ENCODE measurements around the gene ZSCAN20. TPM values are rescaled to one million over a fixed set of nuclear protein-coding genes. Genes with fewer than 3 reads are reported as not detected.
A peak's percentile ranks its signal among the peaks of the same experiment; 100 is the strongest.

Gene ZSCAN20
- total RNA-seq, 5 donors from 2014 or later (not counting 1 experiment from before 2014, with no cell fraction given) = 1.2 to 3.1 (median 2.7) TPM

DNA sequence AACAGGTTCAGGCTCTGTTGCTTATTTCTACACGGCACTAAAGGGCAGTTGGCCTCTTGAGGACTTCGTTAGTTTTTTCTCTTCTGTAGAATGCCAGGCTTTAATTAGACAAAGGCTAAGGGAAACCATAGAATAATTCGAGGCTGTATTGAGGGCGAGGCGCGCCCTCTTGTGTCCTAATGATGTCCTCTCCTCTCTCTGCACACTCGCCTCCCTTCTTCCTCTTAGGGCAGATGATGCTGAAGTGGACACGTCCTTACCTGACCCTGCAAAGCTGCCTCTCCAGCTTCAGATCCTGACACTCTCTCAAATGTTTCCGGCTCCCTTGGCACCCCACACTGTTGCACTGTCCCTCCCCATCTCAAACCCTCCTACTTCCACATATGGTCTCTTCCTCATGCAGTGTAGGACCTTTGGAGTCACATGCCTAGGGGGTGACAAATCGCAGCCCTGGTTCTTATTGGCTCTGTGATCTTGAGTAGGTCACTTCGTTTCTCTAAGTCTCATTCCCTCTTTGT is 1.9 kb upstream of the ZSCAN20 start:
- no peak overlapping the region for H3K27ac ChIP-seq (ENCODE audit: low read length)
- ChIA-PET POLR2A (no interaction called here), CTCF (interaction anchor here (0.8 to 1.1 kb wide), 3 partner anchors 38 to 175 kb away, joined by 3 to 7 read pairs (median 3); no protein-coding TSS in a partner anchor)
- WGBS (ENCODE audit: insufficient coverage) = 2% methylated on average over 8 of the region's 11 CpGs
- H3K27me3 ChIP-seq (replicated peaks in 1 of 2; ENCODE audit: control insufficient read depth in 2 of 2, extremely low read depth in 1 of 2, insufficient read depth in 2 of 2, low read length in 1 of 2) = no peaks in the 10 kb centered on the region
- Mint-ChIP-seq H3K27ac (no peak overlapping the region), H3K9me3 (no peaks in the 10 kb centered on the region), H3K36me3 (no peaks in the 10 kb centered on the region), H3K4me3 (peak overlapping the region; percentile 15 to 26 (median 18)), H3K4me1 (peaks cover 29 to 38% (median 31%) of the 10 kb centered on the region in 3 donors), H3K27me3 (no peaks in the 10 kb centered on the region)
- no peaks in the 10 kb centered on the region for H3K9me3 ChIP-seq
- ATAC-seq (replicated peaks in 1 of 4) = peak; percentile 30 to 47 (median 36)
- H3K36me3 ChIP-seq (ENCODE audit: control insufficient read depth in 2 of 2, extremely low read depth in 1 of 2, insufficient read depth in 1 of 2, low read length in 1 of 2) = no peaks in the 10 kb centered on the region
- no peak overlapping the region for H3K4me3 ChIP-seq (ENCODE audit: control insufficient read depth in 1 of 2, extremely low read depth in 1 of 2, low read length in 1 of 2)
- DNase-seq = peak in 32 of 35 experiments; percentile 14 to 73 (median 41)
- H3K4me1 ChIP-seq (ENCODE audit: control insufficient read depth in 1 of 2, extremely low read depth in 1 of 2, insufficient read depth in 2 of 2, low read length in 2 of 2) = peaks cover 5 to 24% of the 10 kb centered on the region in 2 experiments

GRCh38 chr1:33471416-33471815 is 1.0 kb upstream of the ZSCAN20 start:
- no peak for DNase-seq
- WGBS (ENCODE audit: insufficient coverage) = 100% methylated on average over 1 of the region's 4 CpGs
- Histone ChIP-seq H3K4me1 (ENCODE audit: control insufficient read depth in 1 of 2, extremely low read depth in 1 of 2, insufficient read depth in 2 of 2, low read length in 2 of 2) (peaks cover 5 to 24% of the 10 kb centered on the region in 2 experiments), H3K27me3 (replicated peaks in 1 of 2; ENCODE audit: control insufficient read depth in 2 of 2, extremely low read depth in 1 of 2, insufficient read depth in 2 of 2, low read length in 1 of 2) (no peaks in the 10 kb centered on the region), H3K9me3 (no peaks in the 10 kb centered on the region), H3K27ac (ENCODE audit: low read length) (peak overlapping the region; percentile 21), H3K36me3 (ENCODE audit: control insufficient read depth in 2 of 2, extremely low read depth in 1 of 2, insufficient read depth in 1 of 2, low read length in 1 of 2) (no peaks in the 10 kb centered on the region), H3K4me3 (ENCODE audit: control insufficient read depth in 1 of 2, extremely low read depth in 1 of 2, low read length in 1 of 2) (no peak overlapping the region)
- peak overlapping the region in 2 of 3 donors; percentile 79 to 89 for H3K4me3 Mint-ChIP-seq
- H3K36me3 Mint-ChIP-seq = no peaks in the 10 kb centered on the region
- CTCF ChIA-PET = interaction anchor here (0.6 to 1.2 kb wide), 6 partner anchors 40 to 573 kb away, joined by 3 to 7 read pairs (median 4); no protein-coding TSS in a partner anchor
- POLR2A ChIA-PET = no interaction called here
- peak overlapping the region in 1 of 2 donors; percentile 95 for H3K27ac Mint-ChIP-seq
- no peak for ATAC-seq (replicated peaks in 1 of 4)
- H3K4me1 Mint-ChIP-seq = peaks cover 29 to 38% (median 31%) of the 10 kb centered on the region in 3 donors
- no peaks in the 10 kb centered on the region for H3K9me3 Mint-ChIP-seq
- no peaks in the 10 kb centered on the region for H3K27me3 Mint-ChIP-seq

DNA sequence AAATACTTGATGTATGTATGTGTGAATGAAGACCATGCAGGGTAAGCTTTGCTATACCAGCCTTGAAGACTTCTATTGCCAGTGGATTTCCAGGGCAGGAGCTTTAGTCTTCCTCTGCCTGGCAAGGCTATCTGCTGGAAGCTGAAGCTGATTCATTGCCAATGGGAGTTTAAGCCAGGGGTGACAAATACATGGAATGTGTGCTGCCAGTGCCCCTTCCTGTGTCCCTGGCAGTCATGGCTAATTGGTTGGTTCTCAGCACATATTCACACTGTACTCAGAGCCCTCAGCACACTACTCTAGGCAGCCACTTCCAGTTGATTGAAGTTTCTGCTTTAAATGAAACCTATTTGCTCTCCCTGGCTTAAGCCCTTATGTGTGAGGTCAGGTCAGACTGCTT is 1.5 kb downstream of the ZSCAN20 start:
- Histone ChIP-seq H3K27ac (ENCODE audit: low read length) (no peak overlapping the region), H3K4me3 (ENCODE audit: control insufficient read depth in 1 of 2, extremely low read depth in 1 of 2, low read length in 1 of 2) (no peak overlapping the region), H3K9me3 (no peaks in the 10 kb centered on the region), H3K4me1 (ENCODE audit: control insufficient read depth in 1 of 2, extremely low read depth in 1 of 2, insufficient read depth in 2 of 2, low read length in 2 of 2) (peaks cover 5 to 24% of the 10 kb centered on the region in 2 experiments), H3K27me3 (replicated peaks in 1 of 2; ENCODE audit: control insufficient read depth in 2 of 2, extremely low read depth in 1 of 2, insufficient read depth in 2 of 2, low read length in 1 of 2) (no peaks in the 10 kb centered on the region), H3K36me3 (ENCODE audit: control insufficient read depth in 2 of 2, extremely low read depth in 1 of 2, insufficient read depth in 1 of 2, low read length in 1 of 2) (peaks cover 0 to 1% of the 10 kb centered on the region in 2 donors)
- CTCF ChIA-PET = no interaction called here
- Mint-ChIP-seq H3K27ac (peak overlapping the region; percentile 84 to 95), H3K27me3 (no peaks in the 10 kb centered on the region), H3K36me3 (peaks cover 2% of the 10 kb centered on the region), H3K9me3 (no peaks in the 10 kb centered on the region), H3K4me3 (peak overlapping the region in 2 of 3 donors; percentile 79 to 83), H3K4me1 (peaks cover 29 to 47% (median 31%) of the 10 kb centered on the region in 3 donors)
- POLR2A ChIA-PET = no interaction called here
- no peak for DNase-seq
- no peak for ATAC-seq (replicated peaks in 1 of 4)

GRCh38 chr1:33477451-33477850 is 5.0 kb downstream of the ZSCAN20 start:
- no peaks in the 10 kb centered on the region for H3K9me3 ChIP-seq
- Mint-ChIP-seq H3K36me3 (peaks cover 13% of the 10 kb centered on the region), H3K9me3 (no peaks in the 10 kb centered on the region), H3K4me1 (peaks cover 11 to 23% (median 12%) of the 10 kb centered on the region in 3 donors), H3K4me3 (no peak overlapping the region), H3K27me3 (no peaks in the 10 kb centered on the region), H3K27ac (no peak overlapping the region)
- peaks cover 0 to 6% of the 10 kb centered on the region in 2 donors for H3K36me3 ChIP-seq (ENCODE audit: control insufficient read depth in 2 of 2, extremely low read depth in 1 of 2, insufficient read depth in 1 of 2, low read length in 1 of 2)
- ChIA-PET POLR2A (no interaction called here), CTCF (interaction anchor here in 1 of 2 donors (0.5 kb wide), 1 partner anchor 468 kb away, joined by 3 read pairs; no protein-coding TSS in a partner anchor)
- H3K4me3 ChIP-seq (ENCODE audit: control insufficient read depth in 1 of 2, extremely low read depth in 1 of 2, low read length in 1 of 2) = no peak overlapping the region
- peaks cover 0 to 6% of the 10 kb centered on the region in 2 experiments for H3K4me1 ChIP-seq (ENCODE audit: control insufficient read depth in 1 of 2, extremely low read depth in 1 of 2, insufficient read depth in 2 of 2, low read length in 2 of 2)
- H3K27me3 ChIP-seq (replicated peaks in 1 of 2; ENCODE audit: control insufficient read depth in 2 of 2, extremely low read depth in 1 of 2, insufficient read depth in 2 of 2, low read length in 1 of 2) = no peaks in the 10 kb centered on the region
- DNase-seq (no peak), ATAC-seq (replicated peaks in 1 of 4) (no peak)
- no CpG with 5 or more reads among the region's 4 CpGs for WGBS (ENCODE audit: insufficient coverage)
- no peak overlapping the region for H3K27ac ChIP-seq (ENCODE audit: low read length)

GRCh38 chr1:33482412-33482811 is 10.0 kb downstream of the ZSCAN20 start:
- no peak overlapping the region for H3K4me3 Mint-ChIP-seq
- CTCF ChIA-PET = no interaction called here
- peaks cover 0 to 5% (median 0%) of the 10 kb centered on the region in 3 donors for H3K4me1 Mint-ChIP-seq
- H3K36me3 Mint-ChIP-seq = peaks cover 53% of the 10 kb centered on the region
- WGBS (ENCODE audit: insufficient coverage) = no CpG with 5 or more reads among the region's 2 CpGs
- ATAC-seq (replicated peaks in 1 of 4) (no peak), DNase-seq (no peak)
- H3K27ac ChIP-seq (ENCODE audit: low read length) = no peak overlapping the region
- no peak overlapping the region for H3K4me3 ChIP-seq (ENCODE audit: control insufficient read depth in 1 of 2, extremely low read depth in 1 of 2, low read length in 1 of 2)
- H3K27me3 ChIP-seq (replicated peaks in 1 of 2; ENCODE audit: control insufficient read depth in 2 of 2, extremely low read depth in 1 of 2, insufficient read depth in 2 of 2, low read length in 1 of 2) = no peaks in the 10 kb centered on the region
- peaks cover 3% of the 10 kb centered on the region for H3K9me3 ChIP-seq
- peaks cover 0 to 18% (median 16%) of the 10 kb centered on the region in 3 donors for H3K9me3 Mint-ChIP-seq
- POLR2A ChIA-PET = interaction anchor here in 1 of 2 donors (0.6 kb wide), 1 partner anchor 42 kb away, joined by 4 read pairs; no protein-coding TSS in a partner anchor
- H3K27ac Mint-ChIP-seq = no peak overlapping the region
- no peaks in the 10 kb centered on the region for H3K27me3 Mint-ChIP-seq
- no peaks in the 10 kb centered on the region for H3K4me1 ChIP-seq (ENCODE audit: control insufficient read depth in 1 of 2, extremely low read depth in 1 of 2, insufficient read depth in 2 of 2, low read length in 2 of 2)
- H3K36me3 ChIP-seq (ENCODE audit: control insufficient read depth in 2 of 2, extremely low read depth in 1 of 2, insufficient read depth in 1 of 2, low read length in 1 of 2) = peaks cover 0 to 6% of the 10 kb centered on the region in 2 donors

DNA sequence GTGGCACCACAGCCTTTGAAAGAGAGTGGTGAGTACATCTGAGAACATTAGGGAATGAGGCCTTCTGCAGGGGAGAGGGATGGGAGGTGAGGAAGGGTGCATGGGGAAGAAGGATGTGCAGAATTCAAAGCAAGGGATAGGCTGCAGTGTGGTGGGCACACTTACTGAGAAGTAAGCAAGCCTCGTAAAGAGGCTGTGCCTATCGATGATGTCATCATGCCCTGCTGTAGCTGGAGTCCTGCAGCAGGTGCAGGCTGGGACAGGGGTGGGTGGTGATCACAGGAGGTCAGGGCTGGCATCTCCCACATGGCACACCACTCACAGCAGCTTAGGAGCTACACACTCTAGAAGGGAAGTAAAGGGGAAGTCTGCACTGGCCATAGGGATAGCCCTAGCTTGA is 16.2 kb downstream of the ZSCAN20 start:
- Histone ChIP-seq H3K4me1 (ENCODE audit: control insufficient read depth in 1 of 2, extremely low read depth in 1 of 2, insufficient read depth in 2 of 2, low read length in 2 of 2) (no peaks in the 10 kb centered on the region), H3K4me3 (ENCODE audit: control insufficient read depth in 1 of 2, extremely low read depth in 1 of 2, low read length in 1 of 2) (no peak overlapping the region), H3K27ac (ENCODE audit: low read length) (no peak overlapping the region), H3K27me3 (replicated peaks in 1 of 2; ENCODE audit: control insufficient read depth in 2 of 2, extremely low read depth in 1 of 2, insufficient read depth in 2 of 2, low read length in 1 of 2) (no peaks in the 10 kb centered on the region), H3K9me3 (peaks cover 3% of the 10 kb centered on the region), H3K36me3 (ENCODE audit: control insufficient read depth in 2 of 2, extremely low read depth in 1 of 2, insufficient read depth in 1 of 2, low read length in 1 of 2) (peaks cover 8 to 27% of the 10 kb centered on the region in 2 donors)
- ChIA-PET CTCF (no interaction called here), POLR2A (no interaction called here)
- no peak overlapping the region for H3K4me3 Mint-ChIP-seq
- H3K27me3 Mint-ChIP-seq = no peaks in the 10 kb centered on the region
- peaks cover 3 to 21% (median 19%) of the 10 kb centered on the region in 3 donors for H3K9me3 Mint-ChIP-seq
- no CpG with 5 or more reads among the region's 2 CpGs for WGBS (ENCODE audit: insufficient coverage)
- H3K27ac Mint-ChIP-seq = no peak overlapping the region
- ATAC-seq (replicated peaks in 1 of 4) = no peak
- H3K36me3 Mint-ChIP-seq = peaks cover 80% of the 10 kb centered on the region
- no peaks in the 10 kb centered on the region for H3K4me1 Mint-ChIP-seq
- no peak for DNase-seq

Data from T-cell (primary cell).